ENCODE measurements around the gene EYA4. TPM values are rescaled to one million over a fixed set of nuclear protein-coding genes. Genes with fewer than 3 reads are reported as not detected.
"Not testable (repeated sequence)": the region's sequence is repeated elsewhere in the genome, so short reads cannot be mapped to it uniquely, and the experiment has no call there.

The EYA4 gene
- total and polyA plus RNA-seq, 4 experiments from 2014 or later: not detected

- CTCF ChIA-PET (ENCODE audit: partially characterized antibody): interaction anchor here (1.2 kb wide), 1 partner anchor 20 kb away, joined by 4 read pairs; no protein-coding TSS in a partner anchor
- intact Hi-C loops (cut with micrococcal nuclease): loop anchor here (2.0 kb wide), 2 partner anchors 729 to 881 kb away; no protein-coding TSS in a partner anchor
- no peak for DNase-seq
These were observed 310.7 kb downstream of the EYA4 start for GRCh38 chr6:133551847-133552341.

GRCh38 chr6:133553652-133554051 lies 312.5 kb downstream of the EYA4 start:
- CTCF ChIA-PET (ENCODE audit: partially characterized antibody): no interaction called here
- H3K36me3 ChIP-seq (ENCODE audit: insufficient read depth, low read length): no peaks in the 10 kb centered on the region
- no peak overlapping the region for H3K4me3 ChIP-seq (ENCODE audit: low read length in 2 of 2)
- H3K4me1 ChIP-seq (ENCODE audit: insufficient read depth, low read length): no peaks in the 10 kb centered on the region
- peaks cover 0 to 4% (median 0%) of the 10 kb centered on the region in 8 donors for H3K9me3 Mint-ChIP-seq
- intact Hi-C loops (cut with micrococcal nuclease): loop anchor here (2.0 kb wide), 2 partner anchors 731 to 883 kb away; no protein-coding TSS in a partner anchor
- peak in 1 of 5 donors; percentile 16 for DNase-seq
- H3K4me1 Mint-ChIP-seq: no peaks in the 10 kb centered on the region
- POLR2A ChIA-PET (ENCODE audit: partially characterized antibody): no interaction called here
- no peaks in the 10 kb centered on the region for H3K27me3 Mint-ChIP-seq
- H3K27ac ChIP-seq (ENCODE audit: low read depth, low read length): no peak overlapping the region
- H3K27me3 ChIP-seq (ENCODE audit: insufficient read depth, low read length): no peaks in the 10 kb centered on the region
- no peaks in the 10 kb centered on the region for H3K36me3 Mint-ChIP-seq
- no peak overlapping the region for H3K27ac Mint-ChIP-seq
- no peak overlapping the region for H3K4me3 Mint-ChIP-seq
- H3K9me3 ChIP-seq (ENCODE audit: control insufficient read depth in 1 of 2, low read length in 2 of 2): no peaks in the 10 kb centered on the region

More at GRCh38 chr6:133551847-133552341, 310.7 kb downstream of the EYA4 start:
- Mint-ChIP-seq H3K27me3 (peaks cover 0 to 2% of the 10 kb centered on the region in 2 donors), H3K4me1 (no peaks in the 10 kb centered on the region), H3K27ac (no peak overlapping the region), H3K4me3 (no peak overlapping the region), H3K36me3 (no peaks in the 10 kb centered on the region), H3K9me3 (no peaks in the 10 kb centered on the region)
- Histone ChIP-seq H3K9me3 (ENCODE audit: control insufficient read depth in 1 of 2, low read length in 2 of 2) (no peaks in the 10 kb centered on the region), H3K27ac (ENCODE audit: low read depth, low read length) (no peak overlapping the region), H3K4me3 (ENCODE audit: low read length in 2 of 2) (no peak overlapping the region), H3K4me1 (ENCODE audit: insufficient read depth, low read length) (no peaks in the 10 kb centered on the region), H3K36me3 (ENCODE audit: insufficient read depth, low read length) (no peaks in the 10 kb centered on the region), H3K27me3 (ENCODE audit: insufficient read depth, low read length) (no peaks in the 10 kb centered on the region)
- POLR2A ChIA-PET (ENCODE audit: partially characterized antibody): no interaction called here

GRCh38 chr6:133554121-133554520 lies 313.0 kb downstream of the EYA4 start:
- DNase-seq; H3K4me3 ChIP-seq (ENCODE audit: low read length in 2 of 2); intact Hi-C loops (cut with micrococcal nuclease); H3K9me3 Mint-ChIP-seq; H3K27me3 ChIP-seq (ENCODE audit: insufficient read depth, low read length); H3K36me3 ChIP-seq (ENCODE audit: insufficient read depth, low read length); POLR2A ChIA-PET (ENCODE audit: partially characterized antibody); H3K4me1 ChIP-seq (ENCODE audit: insufficient read depth, low read length); H3K27me3 Mint-ChIP-seq; CTCF ChIA-PET (ENCODE audit: partially characterized antibody); H3K4me1 Mint-ChIP-seq; H3K4me3 Mint-ChIP-seq; H3K9me3 ChIP-seq (ENCODE audit: control insufficient read depth in 1 of 2, low read length in 2 of 2); H3K27ac ChIP-seq (ENCODE audit: low read depth, low read length); H3K36me3 Mint-ChIP-seq; H3K27ac Mint-ChIP-seq: not testable (repeated sequence)

DNA sequence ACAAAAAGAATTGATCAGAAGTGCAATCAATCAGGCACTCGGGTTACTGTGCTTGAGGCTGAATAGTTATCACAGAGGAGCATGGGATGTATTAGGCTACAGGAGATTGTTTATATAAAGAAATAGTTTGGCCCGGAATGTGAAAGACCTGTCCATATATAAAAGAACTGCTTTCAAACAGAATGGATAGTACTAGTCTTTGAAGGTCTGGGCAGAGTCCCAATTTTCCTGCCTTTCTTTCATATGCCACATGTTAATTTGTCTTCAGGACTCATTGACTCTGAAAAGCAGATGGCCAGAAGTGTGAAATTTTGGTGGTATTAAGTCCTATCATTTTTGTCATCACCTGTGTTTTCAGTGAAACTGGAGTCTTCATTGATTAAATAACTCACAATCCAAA lies 314.5 kb downstream of the EYA4 start:
- POLR2A ChIA-PET (ENCODE audit: partially characterized antibody): no interaction called here
- Mint-ChIP-seq H3K4me3 (no peak overlapping the region), H3K36me3 (no peaks in the 10 kb centered on the region), H3K4me1 (no peaks in the 10 kb centered on the region), H3K27me3 (no peaks in the 10 kb centered on the region), H3K9me3 (peaks cover 0 to 18% (median 7%) of the 10 kb centered on the region in 8 donors), H3K27ac (no peak overlapping the region)
- no peaks in the 10 kb centered on the region for H3K27me3 ChIP-seq (ENCODE audit: insufficient read depth, low read length)
- no peak overlapping the region for H3K4me3 ChIP-seq (ENCODE audit: low read length in 2 of 2)
- no peaks in the 10 kb centered on the region for H3K9me3 ChIP-seq (ENCODE audit: control insufficient read depth in 1 of 2, low read length in 2 of 2)
- intact Hi-C loops (cut with micrococcal nuclease): no loop called here
- H3K36me3 ChIP-seq (ENCODE audit: insufficient read depth, low read length): no peaks in the 10 kb centered on the region
- no peak overlapping the region for H3K27ac ChIP-seq (ENCODE audit: low read depth, low read length)
- H3K4me1 ChIP-seq (ENCODE audit: insufficient read depth, low read length): no peaks in the 10 kb centered on the region
- CTCF ChIA-PET (ENCODE audit: partially characterized antibody): no interaction called here
- no peak for DNase-seq

DNA sequence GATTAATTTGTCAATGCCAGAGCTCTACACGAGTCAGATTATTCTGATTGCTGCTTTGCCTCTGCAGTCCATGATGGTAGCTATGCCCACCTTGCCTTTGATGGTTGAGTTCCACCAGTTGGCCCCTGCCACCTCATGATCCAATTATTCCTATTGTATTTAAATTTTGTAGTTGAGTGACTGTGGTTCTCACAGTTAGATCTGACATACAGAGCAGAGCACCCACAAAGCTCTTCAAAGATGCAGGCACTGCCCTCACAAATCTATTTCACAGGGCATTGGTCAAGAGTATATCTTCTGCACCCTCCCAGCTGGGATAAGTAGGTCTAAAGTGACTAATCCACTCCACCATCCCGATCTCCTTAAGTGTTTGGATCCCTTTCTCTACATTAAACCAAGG lies 318.8 kb downstream of the EYA4 start:
- Histone ChIP-seq H3K4me3 (ENCODE audit: low read length in 2 of 2) (no peak overlapping the region), H3K9me3 (ENCODE audit: control insufficient read depth in 1 of 2, low read length in 2 of 2) (no peaks in the 10 kb centered on the region), H3K27me3 (ENCODE audit: insufficient read depth, low read length) (no peaks in the 10 kb centered on the region), H3K27ac (ENCODE audit: low read depth, low read length) (no peak overlapping the region), H3K4me1 (ENCODE audit: insufficient read depth, low read length) (no peaks in the 10 kb centered on the region), H3K36me3 (ENCODE audit: insufficient read depth, low read length) (no peaks in the 10 kb centered on the region)
- H3K36me3 Mint-ChIP-seq: no peaks in the 10 kb centered on the region
- intact Hi-C loops (cut with micrococcal nuclease): no loop called here
- CTCF ChIA-PET (ENCODE audit: partially characterized antibody): no interaction called here
- DNase-seq: no peak
- no peak overlapping the region for H3K27ac Mint-ChIP-seq
- peaks cover 0 to 22% (median 8%) of the 10 kb centered on the region in 8 donors for H3K9me3 Mint-ChIP-seq
- POLR2A ChIA-PET (ENCODE audit: partially characterized antibody): no interaction called here
- no peaks in the 10 kb centered on the region for H3K4me1 Mint-ChIP-seq
- H3K27me3 Mint-ChIP-seq: no peaks in the 10 kb centered on the region
- H3K4me3 Mint-ChIP-seq: no peak overlapping the region

DNA sequence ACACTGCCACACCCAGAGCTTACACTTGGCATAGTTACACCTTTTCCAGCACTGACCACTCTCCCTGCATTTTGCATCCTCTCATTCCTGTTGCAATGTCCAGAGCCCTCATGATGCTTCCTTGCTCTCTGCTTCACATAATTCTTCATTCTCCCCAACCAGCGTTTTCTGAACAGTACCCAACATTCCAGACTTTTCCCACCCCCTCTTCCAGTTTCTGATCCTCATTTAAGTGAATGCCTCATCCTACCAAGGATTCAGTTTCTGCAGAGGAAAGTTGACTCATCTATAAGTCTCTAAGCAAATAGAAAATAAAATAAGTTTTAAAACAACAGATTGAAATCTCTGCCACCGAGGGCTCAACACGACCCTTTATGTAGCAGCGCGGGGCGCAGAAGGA lies 326.5 kb downstream of the EYA4 start:
- no peaks in the 10 kb centered on the region for H3K4me1 ChIP-seq (ENCODE audit: insufficient read depth, low read length)
- Mint-ChIP-seq H3K4me1 (peaks cover 0 to 5% (median 3%) of the 10 kb centered on the region in 4 donors), H3K36me3 (no peaks in the 10 kb centered on the region), H3K9me3 (peaks cover 0 to 2% (median 0%) of the 10 kb centered on the region in 8 donors), H3K4me3 (no peak overlapping the region), H3K27ac (peak overlapping the region in 1 of 7 donors; percentile 10), H3K27me3 (peaks cover 10 to 20% of the 10 kb centered on the region in 2 donors)
- intact Hi-C loops (cut with micrococcal nuclease): no loop called here
- peaks cover 3% of the 10 kb centered on the region for H3K27me3 ChIP-seq (ENCODE audit: insufficient read depth, low read length)
- no peaks in the 10 kb centered on the region for H3K36me3 ChIP-seq (ENCODE audit: insufficient read depth, low read length)
- H3K9me3 ChIP-seq (ENCODE audit: control insufficient read depth in 1 of 2, low read length in 2 of 2): no peaks in the 10 kb centered on the region
- H3K4me3 ChIP-seq (ENCODE audit: low read length in 2 of 2): no peak overlapping the region
- CTCF ChIA-PET (ENCODE audit: partially characterized antibody): no interaction called here
- no peak for DNase-seq
- POLR2A ChIA-PET (ENCODE audit: partially characterized antibody): no interaction called here
- H3K27ac ChIP-seq (ENCODE audit: low read depth, low read length): no peak overlapping the region

DNA sequence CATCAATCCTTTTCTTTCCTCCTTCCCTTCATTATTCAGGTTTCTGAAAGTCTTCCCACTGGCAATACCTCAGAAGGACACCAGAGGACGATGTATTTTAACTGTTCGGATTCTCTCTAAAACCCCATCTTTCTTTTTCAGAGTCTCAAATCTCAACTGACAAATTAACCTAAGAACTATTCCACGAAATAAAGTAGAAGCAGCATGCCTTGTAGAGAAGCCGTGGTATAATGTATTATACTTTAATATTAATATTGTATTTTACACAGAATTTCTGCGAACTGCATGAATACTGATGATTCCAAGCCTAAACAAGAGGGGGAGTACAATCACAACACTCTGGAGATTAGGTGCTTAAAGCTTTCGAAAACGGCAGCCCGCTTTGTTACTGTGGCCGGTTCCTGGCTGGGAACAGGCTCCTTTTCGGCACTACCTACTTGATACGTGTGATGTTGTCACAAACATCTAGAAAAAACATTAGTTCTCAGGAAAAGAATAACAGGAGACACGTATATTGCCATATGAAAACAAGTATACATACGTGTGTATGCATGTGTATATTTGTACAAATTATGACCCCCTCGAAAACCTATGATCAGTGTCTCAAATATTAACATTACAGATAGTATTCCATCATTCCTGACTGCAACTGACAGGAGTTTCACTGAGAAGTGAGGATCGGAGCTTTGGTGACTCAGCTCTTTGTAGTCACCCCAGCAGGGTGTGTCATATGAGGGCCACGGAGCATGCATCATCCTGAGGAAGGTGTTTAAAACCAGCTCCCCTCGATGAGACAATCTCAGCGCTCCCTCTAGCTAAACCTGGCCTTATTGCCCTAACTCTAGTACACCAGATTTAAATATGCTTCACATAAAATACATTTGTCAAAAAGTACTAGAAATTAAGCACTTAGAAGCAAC lies 328.1 kb downstream of the EYA4 start:
- Mint-ChIP-seq H3K4me3 (peak overlapping the region in 7 of 8 donors; percentile 47 to 82 (median 70)), H3K9me3 (peaks cover 0 to 2% (median 0%) of the 10 kb centered on the region in 8 donors), H3K27me3 (peaks cover 10 to 20% of the 10 kb centered on the region in 2 donors), H3K36me3 (no peaks in the 10 kb centered on the region), H3K27ac (peak overlapping the region in 1 of 7 donors; percentile 38), H3K4me1 (peaks cover 0 to 5% (median 3%) of the 10 kb centered on the region in 4 donors)
- DNase-seq: peak in 1 of 5 donors; percentile 14
- no peak overlapping the region for H3K4me3 ChIP-seq (ENCODE audit: low read length in 2 of 2)
- ChIA-PET CTCF (ENCODE audit: partially characterized antibody) (interaction anchor here (0.7 to 2.1 kb wide), 4 partner anchors 112 to 528 kb away, joined by 3 to 10 read pairs (median 6); no protein-coding TSS in a partner anchor), POLR2A (ENCODE audit: partially characterized antibody) (no interaction called here)
- peaks cover 3% of the 10 kb centered on the region for H3K27me3 ChIP-seq (ENCODE audit: insufficient read depth, low read length)
- no peaks in the 10 kb centered on the region for H3K36me3 ChIP-seq (ENCODE audit: insufficient read depth, low read length)
- no peaks in the 10 kb centered on the region for H3K4me1 ChIP-seq (ENCODE audit: insufficient read depth, low read length)
- H3K27ac ChIP-seq (ENCODE audit: low read depth, low read length): no peak overlapping the region
- intact Hi-C loops (cut with micrococcal nuclease): loop anchor here (1.0 kb wide), 1 partner anchor 347 kb away; no protein-coding TSS in a partner anchor
- no peaks in the 10 kb centered on the region for H3K9me3 ChIP-seq (ENCODE audit: control insufficient read depth in 1 of 2, low read length in 2 of 2)
